GF-D8 (cell line): ENCODE measurements around the gene PRKCQ.

ENCODE experiments used
- DNase-seq: peaks from one replicate; lab custom pipeline; 2025; lab: John Stamatoyannopoulos, UW

The PRKCQ gene

DNA sequence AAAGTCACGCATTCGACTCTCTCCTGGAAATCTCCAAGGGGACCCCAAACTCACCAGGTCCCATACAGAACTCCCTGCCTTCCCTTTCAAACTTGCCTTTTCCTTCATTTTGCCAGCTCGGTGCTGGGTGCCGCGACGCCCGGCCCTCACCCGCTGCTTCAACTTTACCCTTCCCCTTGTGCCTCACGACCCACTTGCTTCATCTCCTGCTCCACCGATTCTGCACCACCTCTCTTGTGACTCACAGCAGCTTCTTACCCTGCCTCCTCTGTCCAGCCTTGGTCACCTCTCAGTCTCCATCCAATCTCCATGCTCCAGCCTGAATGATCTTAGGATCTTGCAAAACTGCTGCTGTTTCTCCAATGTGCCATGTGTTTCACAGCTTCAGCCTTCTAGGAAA lies 59.9 kb downstream of the PRKCQ start:
- DNase-seq, result no peak

GRCh38 chr10:6518791-6519429 lies 61.2 kb downstream of the PRKCQ start:
- DNase-seq, result no peak

- DNase-seq, result no peak
These were observed 63.2 kb downstream of the PRKCQ start for GRCh38 chr10:6516929-6517284.

- DNase-seq, result no peak
These were observed 63.7 kb downstream of the PRKCQ start for GRCh38 chr10:6516281-6516928.

GRCh38 chr10:6514844-6515780 lies 65.0 kb downstream of the PRKCQ start:
- DNase-seq, result no peak

GRCh38 chr10:6514180-6514579 lies 65.9 kb downstream of the PRKCQ start:
- no peak for DNase-seq

DNA sequence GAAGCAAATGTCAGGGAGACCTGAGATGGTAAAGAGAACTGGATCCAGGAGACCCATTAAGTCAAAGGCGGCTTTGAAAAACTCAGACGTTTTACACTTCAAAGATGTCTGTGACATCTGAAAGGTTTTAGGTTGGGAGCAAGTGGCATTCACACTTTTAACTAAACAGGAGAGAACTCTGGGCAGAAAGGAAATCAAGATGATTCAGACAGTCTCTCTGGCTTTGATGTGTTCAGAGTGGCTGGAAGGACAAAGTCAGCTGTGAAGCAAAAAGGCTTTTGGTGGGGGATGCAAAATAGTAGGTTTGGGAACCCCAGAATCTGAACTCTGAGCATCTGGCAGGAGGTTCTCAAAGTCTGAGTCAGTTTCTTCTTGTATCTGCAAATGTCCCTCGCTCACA lies 66.6 kb downstream of the PRKCQ start:
- no peak for DNase-seq

GRCh38 chr10:6512182-6512581 lies 67.9 kb downstream of the PRKCQ start:
- DNase-seq, result no peak

GRCh38 chr10:6511347-6511746 lies 68.7 kb downstream of the PRKCQ start:
- no peak for DNase-seq

GRCh38 chr10:6507311-6507710 lies 72.8 kb downstream of the PRKCQ start:
- no peak for DNase-seq

GRCh38 chr10:6505300-6505699 lies 74.8 kb downstream of the PRKCQ start:
- DNase-seq, result no peak

- DNase-seq, result no peak
These were observed 75.8 kb downstream of the PRKCQ start for GRCh38 chr10:6504296-6504695.

DNA sequence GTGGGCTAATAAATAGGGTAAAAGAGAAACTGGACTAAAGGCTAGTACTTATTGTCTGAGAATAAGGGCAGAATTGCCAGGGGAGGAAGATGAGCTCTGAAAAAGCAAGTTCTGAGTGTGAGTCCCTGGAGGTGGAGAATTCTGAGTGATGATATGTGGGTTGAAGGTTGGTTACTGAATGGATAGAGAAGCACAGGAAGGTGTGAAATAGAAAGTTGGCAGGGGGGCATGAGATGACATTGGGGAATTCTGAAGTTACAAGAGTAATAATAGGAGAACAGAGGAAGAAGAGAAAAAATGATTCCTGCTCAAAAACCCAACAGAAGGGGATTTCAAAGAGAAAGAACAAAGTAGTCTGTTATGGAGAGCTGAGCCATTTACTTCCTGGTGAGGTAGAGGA lies 76.9 kb downstream of the PRKCQ start:
- DNase-seq, result no peak

DNA sequence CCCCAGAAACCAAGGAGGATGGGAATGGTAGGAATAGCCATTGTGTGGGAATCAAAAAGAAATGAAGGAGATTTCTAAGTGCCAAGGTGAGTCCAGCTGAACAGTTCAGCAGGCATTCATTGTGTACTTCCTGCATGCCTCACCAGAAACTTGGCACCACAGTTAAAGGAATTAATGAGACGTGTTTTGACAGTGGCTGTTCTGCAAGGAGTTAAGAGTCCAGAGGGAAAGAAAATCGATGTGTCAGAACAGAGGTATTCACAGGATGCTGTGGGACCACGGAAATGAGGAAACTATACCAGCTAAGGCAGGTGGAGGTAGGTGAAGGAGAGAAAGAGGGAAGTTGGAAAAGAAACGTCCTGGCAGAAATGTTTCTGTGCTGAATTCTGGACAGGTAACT lies 78.1 kb downstream of the PRKCQ start:
- no peak for DNase-seq

DNA sequence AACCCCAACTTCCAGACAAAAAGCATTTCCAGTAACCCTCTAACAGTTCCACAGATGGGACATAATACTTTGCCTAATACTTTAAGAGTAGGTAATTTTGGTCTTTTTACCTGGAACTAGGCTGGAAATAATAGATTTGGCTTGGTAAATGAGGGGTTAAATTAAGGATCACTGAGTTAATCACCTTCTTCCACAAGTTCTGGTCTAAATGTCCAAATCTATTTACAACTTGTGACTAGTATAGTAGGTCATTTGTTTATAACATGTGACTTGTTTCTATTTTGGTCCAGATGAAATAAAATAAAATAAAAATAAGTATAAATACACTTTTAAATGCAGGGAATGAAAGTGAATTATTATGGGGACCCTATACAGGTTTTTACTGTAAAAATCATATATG lies 80.1 kb downstream of the PRKCQ start:
- no peak for DNase-seq

GRCh38 chr10:6498771-6499170 lies 81.3 kb downstream of the PRKCQ start:
- no peak for DNase-seq

- no peak for DNase-seq
These were observed 82.5 kb downstream of the PRKCQ start for GRCh38 chr10:6497620-6498019.

DNA sequence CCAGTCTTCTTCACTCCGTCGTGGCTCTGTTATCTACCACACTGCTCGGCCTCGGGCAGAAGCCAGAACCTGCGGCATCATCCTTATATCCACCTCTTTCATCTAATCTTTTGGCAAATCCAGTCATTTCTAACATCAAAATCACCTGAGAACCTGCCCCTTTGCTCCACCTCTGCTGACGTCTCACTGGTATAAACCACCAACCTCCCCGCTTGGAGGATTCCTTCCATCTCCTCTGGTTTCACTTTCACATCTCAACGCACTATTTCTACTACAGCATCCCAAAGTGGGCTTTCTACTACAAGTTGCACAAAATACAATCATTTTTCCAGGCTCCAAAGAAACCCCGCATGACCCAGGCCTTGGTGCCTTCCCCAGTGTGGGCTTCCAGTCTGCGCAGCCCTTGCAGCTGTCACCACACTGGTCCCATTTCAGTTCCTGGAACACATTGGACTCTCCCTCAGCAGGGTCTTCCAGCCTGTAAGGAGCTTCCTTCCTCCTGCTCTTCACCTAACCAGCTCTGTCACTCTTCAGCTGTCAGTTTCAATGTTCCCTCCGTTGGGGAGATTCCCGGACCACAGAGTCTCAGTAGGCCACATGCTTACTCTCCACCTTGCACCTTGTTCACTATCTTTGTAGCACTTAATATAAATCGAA lies 85.0 kb downstream of the PRKCQ start:
- no peak for DNase-seq

- no peak for DNase-seq
These were observed 85.6 kb downstream of the PRKCQ start for GRCh38 chr10:6494442-6494819.

GRCh38 chr10:6493521-6494441 lies 86.3 kb downstream of the PRKCQ start:
- DNase-seq, result no peak

DNA sequence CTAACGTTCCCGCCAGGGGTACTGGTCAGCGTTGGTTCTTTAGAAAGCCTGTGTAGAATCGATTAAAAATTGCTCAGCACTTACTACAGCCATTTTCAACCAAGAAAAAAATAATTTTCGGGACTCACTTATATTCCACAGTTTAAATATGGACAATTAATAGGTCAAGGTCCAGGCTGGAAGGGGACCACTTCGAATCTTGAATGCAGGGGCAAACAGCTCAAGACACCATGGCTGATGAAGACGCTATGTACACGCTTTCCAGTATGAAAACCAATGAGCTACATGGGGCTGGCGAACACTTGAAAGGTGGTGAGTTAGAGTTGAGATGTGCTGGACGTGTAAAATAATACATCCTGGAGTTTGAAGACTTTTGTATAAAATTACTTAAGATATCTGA lies 87.2 kb downstream of the PRKCQ start:
- DNase-seq, result no peak
